CD4-positive, CD25-positive, alpha-beta regulatory T cell (primary cell): ENCODE measurements around the gene MGAT5. TPM values are rescaled to one million over a fixed set of nuclear protein-coding genes. Genes with fewer than 3 reads are reported as not detected.

Experiments used
- ATAC-seq, 2 donors: fragments of 150-1000 bp; cut with Tn5 transposase; one replicate each; pipeline ENCODE4 v1.10.0; 2021; ENCODE audit warnings: low read depth in 2 of 2, moderate number of reproducible peaks in 2 of 2, moderate library complexity in 1 of 2
- DNase-seq, 3 donors: peaks; one replicate each; pipeline versions ENCODE4 v3.0.0 to v3.0.0-alpha.2; 2012 to 2022; ENCODE audit warnings: mixed read lengths in 1 of 3
- H3K27ac ChIP-seq: one replicate; pipeline ENCODE4 v1.7.0; 2013; ENCODE audit warnings: mild to moderate bottlenecking, low read length; ENCODE audit not compliant: insufficient read depth, poor library complexity, severe bottlenecking
- H3K27me3 ChIP-seq: one replicate; pipeline ENCODE4 v1.7.0; 2013; ENCODE audit warnings: low read length; ENCODE audit not compliant: control insufficient read depth, insufficient read depth
- H3K36me3 ChIP-seq: one replicate; pipeline ENCODE4 v1.7.0; 2013; ENCODE audit warnings: mild to moderate bottlenecking, low read length, moderate library complexity; ENCODE audit not compliant: control insufficient read depth, insufficient read depth
- H3K4me1 ChIP-seq: 2 replicates; pipeline ENCODE4 v1.7.0; 2013; ENCODE audit warnings: mild to moderate bottlenecking, low read length; ENCODE audit not compliant: insufficient read depth, control insufficient read depth, poor library complexity, severe bottlenecking
- H3K4me3 ChIP-seq: one replicate; pipeline ENCODE4 v1.7.0; 2013; ENCODE audit warnings: low read depth, mild to moderate bottlenecking, low read length, moderate library complexity
- H3K9me3 ChIP-seq, 2 experiments: 1 replicate in 1 of 2; 2 replicates in 1 of 2; pipeline ENCODE4 v1.7.0; 2013; ENCODE audit warnings: low read length in 2 of 2, mild to moderate bottlenecking in 1 of 2, moderate library complexity in 1 of 2; ENCODE audit not compliant: control insufficient read depth in 2 of 2
- H3K27ac Mint-ChIP-seq, 3 donors: one replicate each; pipeline ENCODE4 v1.8.0; 2020 to 2022; ENCODE audit warnings: mild to moderate bottlenecking in 3 of 3, mixed read lengths in 3 of 3, moderate library complexity in 2 of 3
- H3K27me3 Mint-ChIP-seq: one replicate; pipeline ENCODE4 v1.8.0; 2022; ENCODE audit warnings: mild to moderate bottlenecking, mixed read lengths
- H3K36me3 Mint-ChIP-seq: one replicate; pipeline ENCODE4 v1.8.0; 2020; ENCODE audit warnings: mixed read lengths
- H3K4me1 Mint-ChIP-seq, 4 donors: one replicate each; pipeline ENCODE4 v1.8.0; 2020 to 2022; ENCODE audit warnings: mixed read lengths in 4 of 4, mild to moderate bottlenecking in 1 of 4
- H3K4me3 Mint-ChIP-seq, 4 donors: one replicate each; pipeline ENCODE4 v1.8.0; 2020 to 2022; ENCODE audit warnings: mild to moderate bottlenecking in 4 of 4, mixed read lengths in 4 of 4, moderate library complexity in 3 of 4
- H3K9me3 Mint-ChIP-seq, 7 donors: one replicate each; pipeline ENCODE4 v1.8.0; 2020 to 2022; ENCODE audit warnings: mixed read lengths in 7 of 7, mild to moderate bottlenecking in 3 of 7, moderate library complexity in 2 of 7
- polyA plus RNA-seq, 4 donors: library from polyadenylated mRNA; unstranded; fragments of 300-500 nt; fragmentation: Illumina TruSeq; gene quantifications; one replicate each; pipeline ENCODE4 v1.2.3, GENCODE V29; 2021
- total RNA-seq: library from RNA; stranded (reverse); gene quantifications from one replicate; pipeline ENCODE4 v1.2.3, GENCODE V29; 2022

The MGAT5 gene
- total and polyA plus RNA-seq, 5 donors from 2014 or later: 3.6 to 68.8 (median 6.9) TPM

DNA sequence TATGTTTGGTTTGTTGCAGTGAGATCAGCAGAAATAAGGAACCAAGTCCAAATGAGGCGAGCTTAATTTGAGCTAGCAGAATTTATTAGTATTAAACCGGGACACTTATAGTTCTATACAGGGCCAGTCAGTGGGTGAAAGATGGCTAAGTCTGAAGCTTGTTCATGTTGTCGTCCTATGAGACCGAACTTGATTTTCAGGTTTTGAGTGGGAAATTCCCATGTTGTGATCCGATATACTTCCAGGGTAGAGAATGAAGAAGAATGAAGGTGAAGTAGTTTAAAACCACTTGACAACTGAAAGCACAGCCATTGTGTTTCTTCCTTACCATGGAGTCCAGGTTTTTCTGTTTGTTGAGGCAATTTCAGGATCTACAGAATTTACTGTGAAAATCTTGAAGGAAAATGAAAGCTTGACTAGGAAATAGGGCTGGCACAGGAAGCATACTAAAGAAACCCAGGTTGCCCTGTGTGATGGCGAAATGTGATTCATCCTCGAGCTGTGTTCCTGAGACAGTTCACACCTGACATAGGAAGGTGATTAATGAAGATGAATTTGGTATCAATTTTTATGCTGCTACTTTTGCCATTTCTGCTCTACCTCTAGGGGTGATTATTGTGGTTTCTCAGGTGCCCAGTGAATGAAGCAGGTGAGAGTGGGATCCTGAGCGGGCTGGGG, 37.6 kb upstream of the MGAT5 start:
- H3K27ac Mint-ChIP-seq: peak overlapping the region in 2 of 3 donors; percentile 79 to 93
- H3K27me3 Mint-ChIP-seq: no peaks in the 10 kb centered on the region
- peaks cover 4% of the 10 kb centered on the region for H3K36me3 Mint-ChIP-seq
- peaks cover 0 to 2% (median 0%) of the 10 kb centered on the region in 7 donors for H3K9me3 Mint-ChIP-seq
- ATAC-seq (no peak), DNase-seq (no peak)
- peaks cover 30 to 65% (median 57%) of the 10 kb centered on the region in 4 donors for H3K4me1 Mint-ChIP-seq
- no peaks in the 10 kb centered on the region for H3K27me3 ChIP-seq
- peak overlapping the region in 3 of 4 donors; percentile 17 to 37 (median 27) for H3K4me3 Mint-ChIP-seq
- H3K4me1 ChIP-seq: peaks cover 37% of the 10 kb centered on the region
- no peaks in the 10 kb centered on the region for H3K9me3 ChIP-seq
- H3K27ac ChIP-seq: no peak overlapping the region
- H3K4me3 ChIP-seq: no peak overlapping the region
- H3K36me3 ChIP-seq: no peaks in the 10 kb centered on the region

DNA sequence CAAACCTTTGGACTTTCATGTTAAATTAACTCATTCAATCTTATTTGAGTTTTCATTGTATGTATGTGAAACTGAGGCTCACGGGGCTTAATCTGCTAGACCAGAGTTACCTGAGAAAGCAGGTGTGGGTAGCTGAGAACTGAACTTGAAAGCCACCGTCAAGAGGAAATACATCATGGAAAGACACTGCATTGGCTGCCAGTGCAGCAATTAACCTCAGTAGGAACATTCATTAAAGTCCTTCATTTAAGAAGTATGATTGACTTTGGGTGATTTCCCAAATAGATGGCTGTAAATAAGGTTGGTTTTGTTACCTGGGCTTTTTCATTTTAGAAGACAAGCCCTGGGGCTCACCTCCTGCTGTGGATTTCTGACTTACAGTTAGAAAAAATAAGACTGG, 36.5 kb upstream of the MGAT5 start:
- Histone ChIP-seq H3K27ac (peak overlapping the region; percentile 51), H3K4me3 (peak overlapping the region; percentile 58), H3K4me1 (peaks cover 37% of the 10 kb centered on the region), H3K36me3 (no peaks in the 10 kb centered on the region), H3K9me3 (no peaks in the 10 kb centered on the region), H3K27me3 (no peaks in the 10 kb centered on the region)
- Mint-ChIP-seq H3K4me3 (peak overlapping the region in 3 of 4 donors; percentile 1 to 76 (median 64)), H3K4me1 (peaks cover 30 to 67% (median 62%) of the 10 kb centered on the region in 4 donors), H3K9me3 (peaks cover 0 to 2% (median 0%) of the 10 kb centered on the region in 7 donors), H3K36me3 (peaks cover 4% of the 10 kb centered on the region), H3K27me3 (no peaks in the 10 kb centered on the region), H3K27ac (peak overlapping the region; percentile 79 to 93 (median 93))
- DNase-seq (peak in 1 of 3 donors; percentile 37), ATAC-seq (no peak)

DNA sequence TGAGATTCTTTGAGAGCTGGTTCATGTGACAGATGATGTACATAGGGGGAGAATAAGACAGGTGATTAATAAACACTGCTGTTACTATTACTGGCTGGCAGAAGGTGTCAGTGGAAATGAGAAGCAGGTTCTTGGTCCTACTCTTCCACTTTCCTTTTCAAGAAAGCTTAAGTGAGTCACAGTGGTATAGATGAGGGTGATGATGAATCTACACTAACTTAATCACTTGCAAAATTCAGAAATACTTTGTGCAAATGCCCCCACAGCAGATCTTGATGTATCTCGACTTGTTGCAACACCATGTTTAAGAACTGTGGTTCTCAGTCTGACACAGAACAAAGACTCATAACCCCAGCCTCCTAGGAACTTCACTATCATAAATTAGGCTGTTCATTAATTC, 35.9 kb upstream of the MGAT5 start:
- H3K27ac Mint-ChIP-seq: peak overlapping the region; percentile 79 to 93 (median 93)
- H3K27me3 Mint-ChIP-seq: no peaks in the 10 kb centered on the region
- H3K9me3 Mint-ChIP-seq: peaks cover 0 to 2% (median 0%) of the 10 kb centered on the region in 7 donors
- Histone ChIP-seq H3K9me3 (no peaks in the 10 kb centered on the region), H3K4me3 (peak overlapping the region; percentile 58), H3K27ac (peak overlapping the region; percentile 51), H3K36me3 (no peaks in the 10 kb centered on the region), H3K27me3 (no peaks in the 10 kb centered on the region), H3K4me1 (peaks cover 37% of the 10 kb centered on the region)
- H3K4me1 Mint-ChIP-seq: peaks cover 30 to 65% (median 60%) of the 10 kb centered on the region in 4 donors
- peaks cover 4% of the 10 kb centered on the region for H3K36me3 Mint-ChIP-seq
- H3K4me3 Mint-ChIP-seq: peak overlapping the region; percentile 5 to 84 (median 78)
- ATAC-seq: peak; percentile 85 to 90
- peak in 1 of 3 donors; percentile 68 for DNase-seq

DNA sequence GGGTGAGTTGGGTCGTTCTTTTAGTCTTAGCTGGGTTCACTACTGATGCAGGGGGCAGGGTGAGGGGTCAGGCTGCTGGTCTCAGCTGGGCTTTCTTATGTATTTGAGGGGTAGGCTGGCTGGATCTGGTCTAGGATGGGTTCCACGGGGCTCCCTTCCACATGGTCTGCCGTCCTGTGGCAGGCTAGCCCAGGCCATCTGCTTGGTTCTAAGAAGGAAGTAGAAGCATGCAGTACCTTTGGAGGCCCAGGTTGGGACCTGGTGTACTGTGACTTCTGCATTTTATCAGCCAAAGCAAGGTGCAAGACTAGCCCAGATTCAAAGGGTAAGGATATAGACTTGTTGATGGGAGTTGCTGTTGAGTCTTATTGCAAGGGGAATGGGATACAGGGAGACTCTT, 35.5 kb upstream of the MGAT5 start:
- ATAC-seq (no peak), DNase-seq (no peak)
- no peaks in the 10 kb centered on the region for H3K36me3 ChIP-seq
- peaks cover 30 to 61% (median 58%) of the 10 kb centered on the region in 4 donors for H3K4me1 Mint-ChIP-seq
- H3K9me3 ChIP-seq: no peaks in the 10 kb centered on the region
- H3K4me3 Mint-ChIP-seq: peak overlapping the region; percentile 49 to 84 (median 78)
- peak overlapping the region; percentile 51 for H3K27ac ChIP-seq
- peaks cover 37% of the 10 kb centered on the region for H3K4me1 ChIP-seq
- H3K4me3 ChIP-seq: peak overlapping the region; percentile 58
- no peaks in the 10 kb centered on the region for H3K27me3 Mint-ChIP-seq
- peaks cover 0 to 2% (median 0%) of the 10 kb centered on the region in 7 donors for H3K9me3 Mint-ChIP-seq
- no peaks in the 10 kb centered on the region for H3K27me3 ChIP-seq
- peaks cover 4% of the 10 kb centered on the region for H3K36me3 Mint-ChIP-seq
- peak overlapping the region; percentile 79 to 93 (median 93) for H3K27ac Mint-ChIP-seq

DNA sequence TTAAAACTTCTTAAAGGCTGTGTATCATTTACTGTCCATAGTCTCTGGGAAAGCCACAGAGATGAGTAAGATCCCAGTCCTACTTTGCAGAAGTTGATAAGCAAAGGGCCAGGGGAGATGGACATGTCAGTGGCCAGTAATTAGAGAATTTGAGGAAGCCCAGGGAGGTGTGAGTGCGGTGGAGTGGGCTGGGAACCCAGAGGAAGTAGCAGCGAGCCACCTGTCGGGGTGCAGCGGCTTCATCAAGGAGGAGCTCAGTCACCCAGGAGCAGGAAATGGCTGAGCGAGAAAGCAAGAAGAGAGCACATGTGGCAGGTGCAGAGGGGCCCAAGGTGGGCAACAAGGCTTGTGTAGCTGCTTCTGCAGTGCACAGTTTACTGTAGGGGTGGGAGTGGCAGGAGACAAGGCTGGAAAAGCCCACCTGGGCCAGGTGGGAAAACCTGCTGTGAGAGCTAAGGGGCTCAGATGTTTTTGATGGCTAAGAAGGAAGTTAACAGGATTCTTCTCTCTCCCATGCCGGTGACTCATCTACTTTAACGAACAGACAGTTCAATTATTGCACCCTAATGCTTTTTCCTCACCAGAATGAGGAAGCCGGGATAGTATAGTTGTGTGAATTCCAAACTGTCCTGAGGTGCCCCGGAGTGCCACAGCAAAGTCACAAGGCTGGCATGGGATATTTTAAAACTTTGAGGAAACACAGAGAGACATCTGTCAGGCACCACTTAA, 34.8 kb upstream of the MGAT5 start:
- H3K4me1 Mint-ChIP-seq: peaks cover 30 to 66% (median 59%) of the 10 kb centered on the region in 4 donors
- peak overlapping the region; percentile 58 for H3K4me3 ChIP-seq
- H3K27ac ChIP-seq: peak overlapping the region; percentile 51
- no peaks in the 10 kb centered on the region for H3K27me3 ChIP-seq
- no peaks in the 10 kb centered on the region for H3K27me3 Mint-ChIP-seq
- H3K36me3 ChIP-seq: no peaks in the 10 kb centered on the region
- H3K4me1 ChIP-seq: peaks cover 37% of the 10 kb centered on the region
- peaks cover 4% of the 10 kb centered on the region for H3K36me3 Mint-ChIP-seq
- H3K4me3 Mint-ChIP-seq: peak overlapping the region; percentile 49 to 84 (median 68)
- ATAC-seq (peak; percentile 56 to 62), DNase-seq (peak; percentile 7 to 67 (median 39))
- H3K9me3 Mint-ChIP-seq: peaks cover 0 to 2% (median 0%) of the 10 kb centered on the region in 7 donors
- H3K27ac Mint-ChIP-seq: peak overlapping the region; percentile 79 to 93 (median 93)
- no peaks in the 10 kb centered on the region for H3K9me3 ChIP-seq

DNA sequence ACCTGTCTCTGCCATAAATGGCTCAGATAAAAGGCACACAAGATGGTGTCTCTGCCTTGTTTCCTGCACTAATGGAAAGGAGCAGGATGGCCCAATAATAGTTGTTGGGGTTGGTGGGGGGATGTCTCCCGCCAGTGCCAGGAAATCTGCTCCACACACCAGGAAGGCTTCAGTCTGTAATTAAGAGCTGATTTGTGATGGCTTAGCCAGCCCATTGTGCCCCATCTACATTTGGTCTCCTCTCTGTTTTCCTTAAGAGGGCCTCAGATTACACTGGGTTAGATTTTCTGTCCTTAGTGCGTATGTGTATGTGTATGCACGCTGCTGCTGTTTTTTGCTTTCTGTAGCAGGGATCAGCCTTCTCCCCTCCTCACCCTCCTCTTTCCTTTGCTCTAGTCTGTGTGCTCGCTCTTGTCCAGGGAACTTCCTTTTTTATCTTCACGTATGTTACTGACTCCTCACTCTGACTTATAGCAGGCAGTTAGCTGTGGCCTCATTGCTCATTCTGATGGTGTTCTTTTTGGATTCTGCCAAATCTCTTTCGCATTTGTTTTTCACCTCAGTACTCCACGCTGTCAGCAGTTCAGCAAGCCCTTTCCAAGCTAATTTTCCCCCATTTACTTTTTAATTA, 33.4 kb upstream of the MGAT5 start:
- Histone ChIP-seq H3K27ac (no peak overlapping the region), H3K36me3 (no peaks in the 10 kb centered on the region), H3K27me3 (no peaks in the 10 kb centered on the region), H3K4me1 (peaks cover 37% of the 10 kb centered on the region), H3K9me3 (no peaks in the 10 kb centered on the region), H3K4me3 (no peak overlapping the region)
- Mint-ChIP-seq H3K4me3 (peak overlapping the region in 2 of 4 donors; percentile 14 to 65), H3K4me1 (peaks cover 28 to 69% (median 63%) of the 10 kb centered on the region in 4 donors), H3K9me3 (no peaks in the 10 kb centered on the region), H3K36me3 (no peaks in the 10 kb centered on the region), H3K27me3 (no peaks in the 10 kb centered on the region), H3K27ac (peak overlapping the region; percentile 12 to 93 (median 75))
- DNase-seq (no peak), ATAC-seq (no peak)

DNA sequence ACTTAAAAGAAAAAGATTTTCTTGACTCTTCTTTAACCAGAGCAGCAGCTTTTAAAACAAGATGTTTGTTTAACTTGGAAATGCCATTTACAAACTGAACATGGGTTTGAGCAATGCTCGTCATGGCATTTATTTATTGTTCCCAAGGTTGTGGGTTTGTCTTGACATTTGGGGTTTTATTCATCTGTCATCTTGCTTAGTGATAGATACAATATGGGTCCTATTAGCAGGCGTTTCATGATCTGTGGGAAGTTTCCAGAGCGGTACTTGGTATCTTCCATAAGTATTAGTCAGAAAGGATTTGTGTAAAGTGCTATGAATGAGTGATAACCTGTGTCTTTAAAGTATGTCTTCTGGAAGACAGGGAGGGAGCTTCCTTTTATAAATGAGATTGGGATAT, 29.9 kb upstream of the MGAT5 start:
- H3K4me1 Mint-ChIP-seq: peaks cover 21 to 62% (median 50%) of the 10 kb centered on the region in 4 donors
- ATAC-seq: no peak
- Histone ChIP-seq H3K4me3 (no peak overlapping the region), H3K9me3 (peaks cover 7 to 8% of the 10 kb centered on the region in 2 experiments), H3K27ac (no peak overlapping the region), H3K4me1 (peaks cover 9% of the 10 kb centered on the region), H3K27me3 (no peaks in the 10 kb centered on the region), H3K36me3 (no peaks in the 10 kb centered on the region)
- peaks cover 0 to 12% (median 2%) of the 10 kb centered on the region in 7 donors for H3K9me3 Mint-ChIP-seq
- H3K27ac Mint-ChIP-seq: peak overlapping the region in 1 of 3 donors; percentile 69
- H3K4me3 Mint-ChIP-seq: peak overlapping the region in 1 of 4 donors; percentile 21
- H3K36me3 Mint-ChIP-seq: peaks cover 7% of the 10 kb centered on the region
- no peaks in the 10 kb centered on the region for H3K27me3 Mint-ChIP-seq
- DNase-seq: no peak
